Fibroblast of skin of left biceps (primary cell): ENCODE results near the gene PPP2CA.

ENCODE experiments used
- DNase-seq, 2 experiments: peaks; one replicate each; pipeline ENCODE4 v3.0.0-alpha.2; 2013; ENCODE audit warnings: low read depth in 2 of 2

The PPP2CA gene

GRCh38 chr5:134148316-134148715 is 77.6 kb downstream of the PPP2CA start:
- no peak for DNase-seq

- no peak for DNase-seq
Measured at GRCh38 chr5:134146651-134147518, 79.0 kb downstream of the PPP2CA start.

GRCh38 chr5:134145779-134146581 is 79.9 kb downstream of the PPP2CA start:
- DNase-seq: no peak

- no peak for DNase-seq
Measured at GRCh38 chr5:134145041-134145757, 80.7 kb downstream of the PPP2CA start.
